GM12873 (cell line): ENCODE results near the gene KIAA0319L.
A peak's percentile ranks its signal among the peaks of the same experiment; 100 is the strongest.

ENCODE experiments used
- TF ChIP-seq, protein P1 (sequence below): IDR thresholded peaks from 2 replicates; pipeline ENCODE4 v1.5.1; 2012; ENCODE audit warnings: low read depth, mild to moderate bottlenecking, moderate library complexity, low read length, control low read depth; ENCODE audit not compliant: insufficient read depth; ENCODE audit errors: missing control alignments

KIAA0319L gene

DNA sequence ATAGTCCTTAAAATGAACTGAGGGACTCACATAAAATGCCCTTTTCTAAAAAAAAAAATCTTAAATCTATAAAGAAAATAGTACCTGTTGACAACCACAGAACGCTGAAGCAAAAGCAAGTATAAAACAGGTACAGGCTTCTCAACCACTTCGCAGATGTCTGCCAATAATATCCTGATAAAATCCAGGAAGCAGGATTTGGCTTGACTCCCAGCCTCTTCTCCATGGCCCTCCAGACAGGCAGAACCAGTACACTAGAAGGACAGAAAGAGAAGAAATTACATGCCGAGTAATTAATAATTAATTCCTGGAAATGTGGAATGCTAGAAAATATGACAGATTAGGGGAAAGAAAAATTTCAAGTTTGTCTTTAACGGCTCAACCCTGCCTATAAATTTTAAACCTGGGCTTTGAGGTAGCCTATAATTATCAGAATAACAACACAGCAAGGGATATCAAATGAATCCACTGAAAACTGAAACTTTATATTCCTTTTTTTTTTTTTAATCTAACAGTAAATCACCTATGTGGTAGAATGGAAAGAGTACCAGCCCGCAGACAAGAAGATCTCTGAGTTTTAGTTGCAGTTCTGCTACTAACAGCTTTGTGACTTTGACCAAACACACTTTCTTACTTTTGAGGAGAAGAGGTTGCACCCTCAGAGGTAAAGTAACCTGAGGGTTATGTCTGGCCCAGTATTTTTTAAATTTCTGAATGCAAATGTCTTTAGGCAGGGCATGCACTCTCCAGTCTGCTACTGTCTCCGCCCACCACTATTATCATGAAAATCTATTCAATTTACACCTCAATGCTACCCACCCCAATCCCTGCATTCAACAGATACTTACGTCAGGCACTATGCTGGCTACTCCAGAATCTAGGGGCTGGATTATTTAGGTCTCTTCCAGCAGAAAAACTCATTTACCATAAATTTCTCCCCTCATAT is 2.7 kb downstream of the KIAA0319L start:
- TF ChIP-seq, protein P1, sequence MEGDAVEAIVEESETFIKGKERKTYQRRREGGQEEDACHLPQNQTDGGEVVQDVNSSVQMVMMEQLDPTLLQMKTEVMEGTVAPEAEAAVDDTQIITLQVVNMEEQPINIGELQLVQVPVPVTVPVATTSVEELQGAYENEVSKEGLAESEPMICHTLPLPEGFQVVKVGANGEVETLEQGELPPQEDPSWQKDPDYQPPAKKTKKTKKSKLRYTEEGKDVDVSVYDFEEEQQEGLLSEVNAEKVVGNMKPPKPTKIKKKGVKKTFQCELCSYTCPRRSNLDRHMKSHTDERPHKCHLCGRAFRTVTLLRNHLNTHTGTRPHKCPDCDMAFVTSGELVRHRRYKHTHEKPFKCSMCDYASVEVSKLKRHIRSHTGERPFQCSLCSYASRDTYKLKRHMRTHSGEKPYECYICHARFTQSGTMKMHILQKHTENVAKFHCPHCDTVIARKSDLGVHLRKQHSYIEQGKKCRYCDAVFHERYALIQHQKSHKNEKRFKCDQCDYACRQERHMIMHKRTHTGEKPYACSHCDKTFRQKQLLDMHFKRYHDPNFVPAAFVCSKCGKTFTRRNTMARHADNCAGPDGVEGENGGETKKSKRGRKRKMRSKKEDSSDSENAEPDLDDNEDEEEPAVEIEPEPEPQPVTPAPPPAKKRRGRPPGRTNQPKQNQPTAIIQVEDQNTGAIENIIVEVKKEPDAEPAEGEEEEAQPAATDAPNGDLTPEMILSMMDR, result no peak

DNA sequence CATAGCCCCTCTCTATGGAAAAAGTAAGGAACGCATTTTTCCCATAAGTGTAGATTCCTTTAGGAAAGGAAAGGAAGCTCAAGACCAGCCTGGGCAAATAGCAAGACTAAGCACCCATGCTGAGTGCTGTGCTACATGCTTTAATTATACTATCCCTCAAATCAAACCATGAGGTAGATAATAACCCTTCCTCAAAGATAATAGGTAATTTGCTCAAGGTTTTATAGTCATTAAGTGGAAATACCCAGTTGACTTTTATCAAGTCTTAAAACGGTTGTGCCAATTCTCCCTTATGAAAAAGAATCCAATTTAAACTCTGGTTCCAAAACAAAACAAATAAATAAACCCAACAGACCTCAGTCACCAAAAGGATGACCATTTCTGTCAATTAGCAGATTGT is 3.4 kb downstream of the KIAA0319L start:
- TF ChIP-seq, protein P1, result no peak

DNA sequence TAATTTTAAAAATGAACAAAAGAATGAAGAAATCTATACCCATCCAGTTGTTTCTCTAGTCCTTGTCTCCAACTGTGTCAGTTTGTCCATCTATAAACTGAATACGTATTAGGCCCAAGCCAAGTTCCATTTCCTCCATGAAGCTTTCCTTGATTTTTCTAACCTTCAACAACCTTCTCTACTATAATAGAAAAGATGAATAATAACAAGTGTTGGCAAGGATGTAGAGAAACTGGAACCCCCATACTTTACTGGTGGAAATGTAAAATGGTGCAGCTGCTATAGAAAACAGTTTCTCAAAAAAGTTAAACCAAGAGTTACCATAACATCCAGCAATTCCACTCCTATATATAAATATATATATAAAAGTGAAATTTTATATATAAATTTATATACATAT is 10.6 kb downstream of the KIAA0319L start:
- TF ChIP-seq, protein P1, result no peak

DNA sequence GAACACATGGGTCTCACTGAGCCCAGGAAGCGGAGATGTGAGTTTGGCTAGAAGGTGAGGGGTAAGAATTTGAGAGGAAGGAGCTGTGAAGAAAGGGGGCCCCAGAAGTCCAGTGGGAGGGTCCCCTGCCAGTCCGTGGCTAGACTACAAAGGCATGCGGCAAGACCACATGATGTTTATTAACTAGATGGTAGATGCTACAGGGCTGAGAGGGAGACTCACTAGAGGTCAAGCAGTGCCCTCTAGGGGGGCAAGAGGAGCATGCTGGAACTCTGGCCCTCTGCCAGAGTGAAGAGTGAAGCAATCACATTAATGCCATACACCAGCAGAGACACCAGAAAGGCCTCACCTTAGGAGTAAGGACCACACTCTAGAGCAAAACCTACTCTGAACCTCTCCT is 12.2 kb downstream of the KIAA0319L start:
- TF ChIP-seq, protein P1, result peak; percentile 63

DNA sequence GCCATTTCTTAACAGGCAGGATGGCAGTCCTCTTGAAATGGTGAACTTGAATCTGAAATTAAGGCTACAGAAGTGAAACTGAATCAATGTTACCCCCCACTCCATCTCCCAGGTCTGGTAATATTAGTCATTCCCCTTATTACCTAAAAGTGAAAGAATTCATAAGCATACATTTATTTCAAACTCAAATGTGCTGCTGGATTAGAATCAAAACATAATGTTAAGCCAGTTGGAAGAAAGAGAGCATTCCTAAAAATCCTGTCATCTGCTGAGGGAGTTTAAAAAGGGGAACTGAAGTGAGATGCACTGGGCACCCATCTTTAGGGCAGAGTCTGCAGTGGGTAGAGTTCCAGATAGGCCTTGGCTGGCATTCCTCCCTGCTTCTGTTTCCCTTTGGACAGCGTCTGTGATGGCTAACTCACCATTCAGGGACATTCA is 17.4 kb downstream of the KIAA0319L start:
- TF ChIP-seq, protein P1, result no peak

DNA sequence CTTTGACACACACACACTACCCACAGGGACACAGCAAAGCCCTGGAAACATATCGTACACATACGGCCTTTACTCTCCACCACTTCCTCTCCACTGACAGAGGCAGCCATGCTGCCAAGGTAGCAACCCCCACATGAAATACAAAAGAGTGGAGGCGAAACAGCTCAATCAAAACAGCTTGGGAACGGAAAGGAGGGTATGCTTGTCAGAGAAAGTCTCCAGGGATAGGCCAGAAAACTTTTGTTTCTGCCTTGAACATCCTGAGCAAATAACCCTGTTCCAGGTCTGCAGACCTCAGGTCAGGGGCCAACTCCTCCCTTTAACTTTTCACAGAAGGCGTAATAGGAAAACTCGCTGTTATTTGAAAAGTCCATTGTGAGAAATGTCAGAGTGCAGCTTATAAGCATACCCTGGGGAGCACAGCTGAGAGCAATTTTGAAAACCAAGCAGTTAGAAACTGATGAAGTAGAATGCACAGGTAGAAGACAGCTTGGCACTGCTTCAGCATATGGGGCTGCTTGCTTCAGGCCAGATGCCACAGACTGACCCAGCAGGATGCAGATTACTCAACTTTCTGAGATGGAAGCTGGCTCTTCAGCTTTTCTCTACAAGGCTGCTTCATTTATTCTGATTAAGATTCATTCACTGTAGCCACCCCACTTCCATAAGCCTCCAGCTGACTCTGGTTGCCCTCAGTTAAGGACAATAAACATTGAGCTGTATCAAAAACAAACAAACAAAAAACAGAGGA is 18.0 kb downstream of the KIAA0319L start:
- TF ChIP-seq, protein P1, result no peak

DNA sequence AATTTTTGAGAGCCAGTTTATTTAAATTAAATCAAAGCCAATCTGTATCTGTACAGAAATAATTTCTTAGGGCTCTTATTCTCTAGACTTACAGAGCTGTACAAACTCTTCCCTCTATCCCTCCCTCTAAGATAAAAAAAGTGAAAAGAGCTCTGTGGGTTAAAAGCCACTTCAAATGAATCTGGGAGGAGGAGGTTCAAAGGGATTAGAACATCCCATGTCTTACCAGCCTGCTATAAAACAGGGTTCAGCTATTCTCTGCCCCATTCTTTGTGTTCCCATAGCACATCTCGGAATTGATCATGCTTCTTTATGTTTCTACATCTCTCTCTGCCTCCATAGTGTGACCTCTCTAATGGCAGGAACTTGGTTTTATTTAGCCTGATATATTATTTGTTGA is 19.4 kb downstream of the KIAA0319L start:
- TF ChIP-seq, protein P1, result no peak
